CD4-positive, alpha-beta T cell treated with Interleukin-6 at 100 ng/mL for 8 hours (primary cell): Measurements from ENCODE around the gene SMCO3.
"Not testable (repeated sequence)": the region's sequence is repeated elsewhere in the genome, so short reads cannot be mapped to it uniquely, and the experiment has no call there.

Source experiments
- DNase-seq: peaks from one replicate; pipeline ENCODE4 v3.0.0-alpha.2; 2020; ENCODE audit warnings: mixed read lengths, low spot score

The SMCO3 gene

DNA sequence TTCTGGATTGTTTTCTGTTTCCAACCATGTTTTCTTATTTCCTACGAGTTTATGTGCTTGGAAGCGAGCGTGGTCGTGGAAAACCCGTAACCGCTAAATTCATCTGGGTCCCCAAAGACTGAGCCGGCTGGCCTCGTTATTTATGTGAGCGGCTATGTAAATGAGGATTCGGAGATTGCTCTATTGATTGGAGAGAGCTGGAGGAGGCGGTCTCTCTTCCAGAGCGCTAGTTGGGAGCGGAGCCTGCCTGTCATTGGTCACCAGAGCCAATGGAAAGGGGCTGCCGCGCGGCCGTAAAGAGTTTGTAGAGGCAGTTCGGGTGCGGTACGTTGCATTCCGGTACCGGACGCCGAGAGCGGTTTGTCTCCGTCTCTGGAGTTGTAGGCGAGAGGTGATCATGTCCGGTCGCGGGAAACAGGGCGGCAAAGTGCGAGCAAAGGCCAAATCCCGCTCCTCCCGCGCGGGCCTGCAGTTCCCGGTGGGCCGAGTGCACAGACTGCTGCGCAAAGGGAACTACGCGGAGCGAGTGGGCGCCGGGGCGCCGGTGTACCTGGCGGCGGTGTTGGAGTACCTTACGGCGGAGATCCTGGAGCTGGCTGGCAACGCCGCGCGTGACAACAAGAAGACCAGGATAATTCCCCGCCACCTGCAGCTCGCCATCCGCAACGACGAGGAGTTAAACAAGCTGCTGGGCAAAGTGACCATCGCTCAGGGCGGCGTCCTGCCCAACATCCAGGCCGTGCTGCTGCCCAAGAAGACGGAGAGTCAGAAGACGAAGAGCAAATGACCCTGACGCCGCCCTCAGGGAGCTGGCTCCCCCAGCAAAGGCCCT, 39.7 kb downstream of the SMCO3 start:
- peak; percentile 92 for DNase-seq

DNA sequence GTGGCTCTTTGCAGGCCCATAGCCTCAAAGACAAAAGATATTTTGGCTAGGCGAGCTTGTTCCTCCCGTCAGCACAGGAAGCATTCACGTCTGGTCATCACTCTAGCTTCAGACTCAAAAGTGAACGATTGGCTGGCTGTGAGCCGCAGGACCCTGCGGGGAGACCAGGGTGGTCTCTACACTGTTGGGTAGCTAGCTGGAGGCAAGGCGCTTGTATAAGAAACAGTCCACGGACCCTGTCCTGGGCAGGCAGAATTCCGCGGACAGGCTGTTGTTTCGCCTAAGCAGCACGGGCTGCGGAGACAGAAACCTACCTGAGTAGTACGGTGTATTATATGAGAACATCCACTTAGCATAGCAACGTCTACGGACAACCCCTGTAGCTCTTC, 40.3 kb downstream of the SMCO3 start:
- no peak for DNase-seq

DNA sequence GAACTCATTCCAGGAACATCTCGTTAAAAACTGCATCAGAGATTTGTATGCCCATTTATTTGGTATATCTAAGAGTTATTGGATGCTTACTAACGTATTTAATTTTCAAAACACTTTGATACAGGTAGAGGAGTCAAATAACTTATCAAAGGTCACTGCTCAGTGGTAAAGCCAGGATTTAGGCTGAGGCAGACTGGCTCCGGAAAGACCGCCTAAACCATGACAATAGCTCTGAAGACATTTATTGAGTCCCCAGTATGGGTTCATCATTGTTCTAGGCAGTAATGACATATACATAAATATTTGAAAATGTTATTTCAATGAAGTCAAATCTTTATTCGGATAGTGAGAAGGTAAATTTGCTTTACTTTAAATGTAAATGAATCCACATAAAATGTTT, 41.0 kb downstream of the SMCO3 start:
- DNase-seq = no peak

DNA sequence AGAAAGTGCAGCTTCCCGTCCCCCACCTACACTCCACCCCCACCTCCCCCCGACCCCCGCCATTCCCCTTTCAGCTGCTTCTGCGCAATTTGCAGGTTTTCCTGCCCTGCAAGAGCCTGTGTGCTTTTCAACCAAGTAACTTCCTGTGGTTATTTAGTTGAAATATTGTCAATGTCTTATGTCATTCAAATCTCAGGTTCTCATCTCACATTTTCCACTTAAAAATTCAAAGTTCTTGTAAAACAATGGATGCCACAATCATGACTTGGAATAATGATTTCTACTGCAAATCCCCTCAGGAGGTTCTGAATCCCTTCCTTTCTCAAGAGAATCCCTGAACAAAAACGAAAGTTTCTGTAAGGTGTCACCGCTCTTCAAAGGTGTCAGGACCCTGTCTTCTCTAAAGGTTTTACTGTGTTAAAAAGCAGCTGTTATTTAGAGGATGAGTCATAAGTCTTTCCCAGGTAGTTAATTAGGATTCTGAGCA, 42.3 kb downstream of the SMCO3 start:
- peak; percentile 72 for DNase-seq

DNA sequence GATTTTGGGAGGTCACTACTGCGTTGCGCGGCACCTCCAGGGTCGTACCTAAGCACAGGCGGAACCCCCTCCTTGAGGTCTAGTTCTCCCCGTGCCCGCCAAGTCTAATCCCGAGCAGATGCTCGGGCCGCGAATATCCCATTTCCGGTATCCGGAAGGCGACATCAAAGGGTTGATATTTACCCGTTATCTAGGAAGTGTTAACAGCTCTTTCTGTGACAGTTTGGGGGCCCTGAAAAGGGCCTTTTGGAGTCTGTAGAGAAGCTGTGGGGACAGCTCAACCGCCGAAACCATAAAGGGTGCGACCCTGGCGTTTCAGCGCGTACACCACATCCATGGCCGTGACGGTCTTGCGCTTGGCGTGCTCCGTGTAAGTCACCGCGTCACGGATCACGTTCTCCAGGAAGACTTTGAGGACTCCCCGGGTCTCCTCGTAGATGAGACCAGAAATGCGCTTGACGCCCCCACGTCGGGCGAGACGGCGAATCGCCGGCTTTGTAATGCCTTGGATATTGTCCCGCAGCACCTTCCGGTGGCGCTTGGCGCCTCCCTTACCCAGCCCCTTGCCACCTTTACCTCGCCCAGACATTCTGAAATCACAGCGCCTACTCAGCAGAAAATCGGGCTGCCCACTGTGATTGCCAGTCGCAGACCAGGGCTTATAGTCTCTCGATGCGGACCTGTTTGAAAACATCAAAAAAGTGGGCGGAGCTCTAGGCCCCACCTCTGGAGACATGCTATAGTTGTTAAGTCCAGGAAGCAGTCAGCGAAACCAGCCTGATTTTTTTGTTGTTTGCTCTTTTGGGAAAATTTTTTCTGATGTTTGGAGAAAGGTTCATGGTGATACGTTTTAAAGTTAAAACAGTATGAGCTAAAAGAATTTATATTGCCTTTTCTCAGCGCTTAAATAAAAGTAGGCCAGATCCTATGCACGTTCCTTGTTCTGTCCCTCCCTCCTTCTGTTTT, 43.2 kb downstream of the SMCO3 start:
- peak; percentile 95 for DNase-seq

DNA sequence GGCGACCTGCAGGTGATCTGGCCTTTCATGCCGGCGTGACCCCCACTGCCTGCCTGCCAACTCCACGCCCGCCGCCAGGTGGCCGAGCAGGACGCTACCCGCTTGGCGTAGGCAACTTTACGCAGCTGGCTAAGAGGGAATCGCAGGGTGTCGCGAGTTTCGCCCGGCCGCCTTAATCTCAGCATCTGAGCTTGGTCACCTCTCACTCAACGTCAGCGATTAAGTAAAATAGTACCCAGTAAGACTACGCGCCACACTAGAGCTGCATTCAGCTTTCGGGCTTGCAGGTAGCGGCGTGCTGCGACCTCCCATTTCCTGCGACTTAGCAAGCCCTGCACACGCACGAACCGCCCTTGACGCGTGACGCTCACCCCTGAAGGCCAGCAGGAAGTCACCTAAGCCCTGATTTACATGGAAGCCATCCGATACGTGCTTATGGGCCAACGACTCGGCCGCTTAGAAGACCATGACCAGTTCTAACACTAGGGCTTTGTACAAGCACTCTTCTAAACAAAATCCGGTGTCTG, 44.0 kb downstream of the SMCO3 start:
- peak; percentile 83 for DNase-seq

DNA sequence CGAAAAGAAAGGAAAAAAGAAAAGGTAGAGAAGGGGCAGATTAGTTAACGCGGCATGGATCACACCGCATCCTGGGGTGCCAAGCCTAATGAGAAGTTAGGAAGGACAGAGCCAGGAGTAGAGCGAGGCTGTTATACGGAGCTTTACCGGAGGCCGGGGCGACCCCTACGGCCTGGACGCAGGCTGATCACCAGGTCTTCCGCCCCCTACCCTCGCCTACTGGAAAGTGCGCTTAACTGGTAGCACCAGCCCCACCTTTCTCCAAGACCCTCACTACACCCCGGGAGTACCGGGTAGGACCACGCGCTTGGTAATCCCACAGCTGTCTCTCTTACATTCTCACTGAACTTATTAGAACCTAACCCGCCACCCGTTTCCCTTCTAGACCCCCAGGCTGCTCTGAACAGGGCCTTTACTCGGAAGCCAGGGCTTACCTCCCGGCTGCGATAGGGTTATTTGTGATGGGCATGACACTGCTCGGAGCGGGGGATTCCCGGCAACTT, 44.5 kb downstream of the SMCO3 start:
- no peak for DNase-seq

DNA sequence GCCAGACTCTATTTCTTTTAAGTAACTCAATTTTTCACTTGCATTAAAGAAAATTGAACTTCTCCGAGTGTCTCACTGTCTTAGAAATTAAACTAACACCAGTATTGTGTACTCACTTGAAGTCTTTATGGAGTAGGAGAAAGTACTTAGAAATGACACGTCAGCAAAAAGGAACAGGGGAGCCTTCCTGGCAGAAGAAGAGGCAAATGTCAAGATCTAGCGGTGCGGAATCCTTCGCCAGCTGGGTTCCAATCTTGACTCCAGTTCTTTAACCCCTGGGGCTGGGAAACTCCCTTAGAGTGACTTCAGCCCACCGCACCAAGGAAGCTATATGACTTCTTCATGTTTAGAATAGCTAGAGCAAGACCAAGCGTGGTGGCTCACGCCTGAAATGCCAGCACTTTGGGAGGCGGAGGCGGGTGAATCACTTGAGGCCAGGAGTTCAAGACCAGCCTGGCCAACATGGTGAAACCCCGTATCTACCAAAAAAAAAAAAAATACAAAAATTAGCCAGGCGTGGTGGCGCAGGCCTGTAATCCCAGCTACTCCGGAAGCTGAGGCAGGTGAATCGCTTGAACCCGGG, 45.1 kb downstream of the SMCO3 start:
- DNase-seq = no peak

DNA sequence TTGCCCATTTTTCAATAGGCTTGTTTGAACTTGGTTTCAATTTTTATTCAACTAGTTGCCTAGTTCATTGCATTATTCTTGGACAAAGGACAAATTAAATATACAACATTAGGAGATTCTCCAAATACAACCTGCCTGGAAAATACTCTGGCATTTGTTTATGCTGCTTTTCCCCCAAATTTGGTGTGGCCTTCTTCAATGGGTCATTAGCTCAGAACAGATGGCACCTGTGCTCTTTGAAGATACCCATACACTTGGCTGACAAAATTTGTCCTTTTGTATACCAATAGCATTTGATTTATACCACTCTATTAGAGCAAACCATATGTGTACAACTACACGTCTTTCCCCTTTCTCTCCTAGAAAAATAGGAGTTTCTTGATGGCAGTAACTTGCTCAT, 46.4 kb downstream of the SMCO3 start:
- no peak for DNase-seq

DNA sequence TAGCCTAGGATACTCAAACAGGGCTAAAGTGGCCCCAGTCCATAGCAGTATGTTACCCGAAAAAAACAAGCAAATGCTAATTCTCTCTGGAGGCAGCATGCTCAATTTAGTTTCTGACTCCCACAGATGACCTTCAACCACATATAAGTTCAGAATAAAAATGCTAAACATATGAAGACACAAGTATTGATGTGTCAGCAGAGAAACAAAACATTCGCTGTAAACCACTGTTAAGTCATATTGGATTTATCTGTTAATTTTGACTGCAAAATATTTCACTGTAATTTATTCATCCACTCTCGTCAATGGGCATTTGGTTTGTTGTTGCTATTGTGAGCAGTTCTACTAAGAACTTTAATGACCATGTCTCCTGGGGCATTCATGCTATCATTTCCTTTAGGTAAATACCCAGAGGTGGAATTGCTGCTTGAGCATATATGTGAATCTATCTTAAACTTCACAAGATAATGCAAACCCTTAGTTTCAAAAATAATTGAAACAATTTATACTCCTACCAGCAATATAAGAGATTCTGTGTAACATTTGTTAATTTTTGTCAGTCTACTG, 47.2 kb downstream of the SMCO3 start:
- DNase-seq = no peak

DNA sequence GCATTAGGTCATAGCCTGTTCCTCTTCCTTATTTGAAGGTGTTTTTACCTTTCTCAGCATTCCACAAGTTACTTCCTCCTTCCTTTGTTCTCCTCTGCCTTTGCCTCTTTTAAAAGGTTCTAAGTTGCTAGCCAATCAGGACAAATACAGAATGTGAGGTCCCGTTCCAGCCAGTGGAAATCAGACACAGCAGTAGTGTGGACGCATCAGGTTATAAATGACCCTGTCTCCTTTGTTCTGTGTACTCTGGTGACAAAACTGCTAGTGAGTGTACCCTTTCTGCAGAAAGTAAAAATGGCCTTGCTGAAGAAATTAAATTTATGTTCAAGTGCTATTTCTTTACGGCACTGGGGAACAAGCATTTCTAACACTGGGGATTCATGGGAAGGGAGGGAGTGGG, 48.0 kb downstream of the SMCO3 start:
- DNase-seq = not testable (repeated sequence)

DNA sequence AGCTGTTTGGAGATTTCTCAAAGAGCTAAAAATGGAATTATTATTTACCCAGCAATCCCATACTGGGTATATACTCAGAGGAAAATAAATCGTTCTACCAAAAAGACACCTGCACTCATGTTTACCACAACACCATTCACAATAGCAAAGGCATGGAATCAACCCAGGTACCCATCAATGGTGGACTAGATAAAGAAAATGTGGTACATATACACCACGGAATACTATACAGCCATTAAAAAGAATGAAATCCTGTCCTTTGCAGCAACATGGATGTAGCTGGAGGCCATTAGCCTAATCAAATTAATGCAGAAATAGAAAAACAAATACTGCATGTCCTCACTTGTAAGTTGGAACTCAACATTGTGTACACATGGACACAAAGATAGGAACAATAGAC, 48.6 kb downstream of the SMCO3 start:
- DNase-seq = no peak

DNA sequence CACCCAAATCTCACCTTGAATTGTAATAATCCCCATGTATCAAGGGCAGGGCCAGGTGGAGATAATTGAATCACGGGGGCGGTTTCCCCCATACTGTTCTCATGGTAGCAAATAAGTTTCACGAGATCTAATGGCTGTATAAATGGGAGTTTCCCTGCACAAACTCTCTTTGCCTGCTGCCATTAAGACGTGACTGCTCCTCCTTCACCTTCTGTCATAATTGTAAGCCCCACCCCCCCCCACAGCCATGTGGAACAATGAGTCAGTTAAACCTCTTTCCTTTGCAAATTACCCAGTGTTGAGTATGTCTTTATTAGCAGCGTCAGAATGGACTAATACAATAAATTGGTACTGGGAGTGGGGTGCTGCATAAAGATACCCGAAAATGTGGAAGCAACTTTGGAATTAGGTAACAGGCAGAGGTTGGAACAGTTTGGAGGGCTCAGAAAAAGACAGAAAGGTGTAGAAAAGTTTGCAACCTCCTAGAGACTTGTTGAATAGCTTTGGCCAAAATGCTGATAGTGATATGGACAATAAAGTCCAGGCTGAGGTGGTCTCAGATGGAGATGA, 54.2 kb downstream of the SMCO3 start:
- DNase-seq = not testable (repeated sequence)

DNA sequence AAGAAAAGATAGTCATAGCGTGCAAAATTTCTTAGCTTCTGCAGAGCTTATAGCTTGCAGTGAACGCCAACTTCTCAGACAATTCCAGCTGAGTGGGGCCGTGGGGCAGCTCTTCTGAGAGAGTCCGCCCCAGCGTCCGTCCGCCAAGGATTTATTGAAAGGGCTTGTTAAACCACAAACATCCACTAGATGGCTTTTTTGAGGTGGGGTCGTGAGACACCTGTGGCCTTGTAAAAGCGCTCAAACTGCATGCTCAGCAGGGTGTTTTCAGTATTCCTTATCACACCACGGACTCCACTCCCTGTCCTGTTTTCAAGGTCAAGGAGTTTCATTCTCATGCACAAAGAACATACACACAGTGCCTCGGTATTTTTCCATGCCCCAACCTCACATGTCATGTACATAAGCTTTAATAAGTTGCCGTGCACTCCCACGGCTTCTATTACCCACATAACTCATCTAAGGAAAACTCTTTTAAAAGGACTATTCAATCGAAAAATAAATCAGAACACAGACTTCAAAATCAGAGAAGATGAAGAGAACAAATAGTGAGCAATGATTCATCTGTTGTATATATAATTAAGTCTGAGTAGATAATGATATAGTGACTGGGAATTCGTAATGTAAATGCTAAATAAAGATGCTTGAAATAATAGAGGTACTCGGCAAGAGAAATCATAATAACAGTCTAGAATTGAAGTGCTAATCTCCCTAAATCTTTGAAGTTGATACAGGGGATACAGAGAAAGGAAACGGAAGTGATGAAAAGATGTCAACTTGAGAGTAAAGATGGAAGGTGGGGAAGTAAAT, 57.4 kb downstream of the SMCO3 start:
- no peak for DNase-seq
